SK-N-MC (cell line): Measurements from ENCODE around the gene RABGGTA.

ENCODE experiments used
- EZH2 ChIP-seq: fragments of 200-600 bp; sonication (generic); IDR thresholded peaks from one replicate; pipeline ENCODE4 v1.6.1; 2017; ENCODE audit warnings: antibody characterized with exemption
- FOXP2 ChIP-seq: optimal IDR thresholded peaks from 2 replicates; pipeline ENCODE3; 2011; ENCODE audit warnings: mild to moderate bottlenecking, moderate library complexity; ENCODE audit not compliant: insufficient read depth; ENCODE audit errors: extremely low read length, control extremely low read depth
- POLR2AphosphoS5 ChIP-seq: IDR thresholded peaks from 2 replicates; pipeline ENCODE4 v1.6.1; 2012; ENCODE audit warnings: mild to moderate bottlenecking, low read depth, low read length, borderline replicate concordance

GRCh38 chr14:24311837-24312615, 40.6 kb upstream of the RABGGTA start:
- TF ChIP-seq EZH2: no peak
- no peak for TF ChIP-seq POLR2AphosphoS5
- TF ChIP-seq FOXP2: no peak
